K562 (cell line): ENCODE results near the gene TFF1. TPM values are rescaled to one million over a fixed set of nuclear protein-coding genes. Genes with fewer than 3 reads are reported as not detected.

Source experiments
- ATAC-seq: fragments of 200-7000 bp; cut with Tn5 transposase; 3 replicates; pipeline ENCODE4 v1.9.1; 2020; ENCODE audit warnings: moderate library complexity
- BruUV-seq: library from RNA; stranded (reverse); fragments of 400-500 nt; replicated peaks from 2 replicates; lab custom pipeline; 2021; lab: Mats Ljungman, UMichigan
- CTCF ChIA-PET: fragments of 300-600 bp; formaldehyde crosslinking; extraction: SDS; loops from one replicate; lab custom pipeline; 2021; ENCODE audit warnings: low intra/inter-chr PET ratio; lab: Yijun Ruan, JAX
- POLR2A ChIA-PET: fragments of 300-600, 350-650 bp; sonication (Branson Sonifier 250); formaldehyde crosslinking; extraction: SDS; loops from one replicate; lab custom pipeline; 2021; ENCODE audit warnings: antibody characterized with exemption, inconsistent platforms; lab: Yijun Ruan, JAX
- DNase-seq, 4 experiments: peaks; one replicate each; pipeline versions ENCODE4 v3.0.0 to v3.0.0-alpha.2; 2011 to 2018; ENCODE audit warnings: low spot score in 3 of 4, mixed read lengths in 3 of 4; ENCODE audit errors: extremely low read depth in 1 of 4
- FAIRE-seq: peaks from 2 replicates; lab custom pipeline; 2011; peaks lifted over from hg19 to GRCh38; lab: Jason Lieb, UNC
- H2AFZ ChIP-seq: 2 replicates; pipeline ENCODE4 v1.6.0; 2011; ENCODE audit warnings: low read depth, low read length, control low read depth, inconsistent platforms
- H3K27ac ChIP-seq: fragments of 200-600 bp; 3 replicates; pipeline ENCODE4 v1.8.0; 2011; ENCODE audit warnings: low read depth, mild to moderate bottlenecking, control low read depth, inconsistent platforms, low read length, moderate library complexity, mixed read lengths; ENCODE audit errors: extremely low read depth
- H3K27me3 ChIP-seq, 2 experiments: fragments of 300-600 bp in 1 of 2; 2 replicates in 1 of 2; 3 replicates in 1 of 2; pipeline versions ENCODE4 v1.6.0 to v1.8.0; 2011; ENCODE audit warnings: inconsistent platforms in 2 of 2, low read length in 2 of 2, mild to moderate bottlenecking in 1 of 2, mixed read lengths in 1 of 2, moderate library complexity in 1 of 2; ENCODE audit not compliant: control insufficient read depth in 2 of 2, insufficient read depth in 2 of 2
- H3K36me3 ChIP-seq: fragments of 300-600 bp; 3 replicates; pipeline ENCODE4 v1.8.0; 2011; ENCODE audit warnings: mild to moderate bottlenecking, low read length, inconsistent platforms; ENCODE audit not compliant: control insufficient read depth, insufficient read depth
- H3K4me1 ChIP-seq, 2 experiments: fragments of 200-600 bp in 1 of 2; replicated peaks in 1 of 2; 2 replicates in 1 of 2; 3 replicates in 1 of 2; pipeline versions ENCODE4 v1.5.1 to v1.8.0; 2011; ENCODE audit warnings: inconsistent platforms in 2 of 2, low read length in 2 of 2, mild to moderate bottlenecking in 1 of 2, mixed read lengths in 1 of 2, moderate library complexity in 1 of 2; ENCODE audit not compliant: control insufficient read depth in 2 of 2, insufficient read depth in 2 of 2
- H3K4me2 ChIP-seq: 2 replicates; pipeline ENCODE4 v1.6.1; 2011; ENCODE audit warnings: low read length, control low read depth, inconsistent platforms, mixed read lengths; ENCODE audit not compliant: insufficient read depth
- H3K4me3 ChIP-seq: fragments of 200-600 bp; sonication (generic), shearing (Covaris generic); 2 replicates; pipeline ENCODE4 v1.5.1; 2016; ENCODE audit warnings: control low read depth, inconsistent platforms
- H3K79me2 ChIP-seq: fragments of 200-600 bp; 3 replicates; pipeline ENCODE4 v1.8.0; 2011; ENCODE audit warnings: low read length, inconsistent platforms; ENCODE audit not compliant: control insufficient read depth, insufficient read depth
- H3K9ac ChIP-seq, 2 experiments: 2 replicates each; pipeline versions ENCODE4 v1.6.0 to v1.6.1; 2011; ENCODE audit warnings: low read depth in 2 of 2, low read length in 2 of 2, control low read depth in 1 of 2, inconsistent platforms in 1 of 2, mild to moderate bottlenecking in 1 of 2, mixed read lengths in 1 of 2; ENCODE audit not compliant: insufficient read depth in 1 of 2
- H3K9me1 ChIP-seq: one replicate; pipeline ENCODE4 v1.6.0; 2011; ENCODE audit warnings: inconsistent platforms, mild to moderate bottlenecking, low read length, moderate library complexity; ENCODE audit not compliant: control insufficient read depth, insufficient read depth
- H3K9me3 ChIP-seq: replicated peaks from 2 replicates; pipeline ENCODE4 v1.5.1; 2011; ENCODE audit warnings: low read depth, low read length, inconsistent platforms; ENCODE audit not compliant: control insufficient read depth, insufficient read depth
- H4K20me1 ChIP-seq: replicated peaks from 2 replicates; pipeline ENCODE4 v1.6.1; 2011; ENCODE audit warnings: low read length, inconsistent platforms, mixed read lengths; ENCODE audit not compliant: control insufficient read depth, insufficient read depth
- BACH1 ChIP-seq: fragments of 200-800 bp; sonication (Bioruptor generic); IDR thresholded peaks from 2 replicates; pipeline ENCODE4 v1.6.1; 2016; ENCODE audit warnings: missing genetic modification characterization, missing compliant biosample characterization
- CREB1 ChIP-seq, 2 experiments: sonication (generic) in 1 of 2; formaldehyde crosslinking in 1 of 2; IDR thresholded peaks; 2 replicates each; pipeline versions ENCODE4 v1.6.1 to v1.8.0; 2012 to 2022; ENCODE audit warnings: inconsistent platforms in 1 of 2, mild to moderate bottlenecking in 1 of 2, missing genetic modification reagents in 1 of 2, moderate library complexity in 1 of 2
- ETS2 ChIP-seq: IDR thresholded peaks from 2 replicates; pipeline ENCODE4 v1.6.1; 2016; ENCODE audit warnings: borderline replicate concordance, missing genetic modification characterization, mild to moderate bottlenecking, moderate library complexity, missing compliant biosample characterization; ENCODE audit not compliant: poor library complexity, severe bottlenecking
- MEF2D ChIP-seq: conservative IDR thresholded peaks from 2 replicates; pipeline ENCODE4 v1.6.1; 2016; ENCODE audit warnings: low read depth, missing genetic modification characterization, missing compliant biosample characterization
- RAD51 ChIP-seq: fragments of 450-650 bp; IDR thresholded peaks from 2 replicates; pipeline ENCODE4 v1.7.1; 2016; ENCODE audit warnings: low read depth, mild to moderate bottlenecking, borderline replicate concordance
- SIRT6 ChIP-seq: IDR thresholded peaks from one replicate; pipeline ENCODE4 v1.6.1; 2012; ENCODE audit warnings: low read depth, mild to moderate bottlenecking, control low read depth, inconsistent platforms, low read length, moderate library complexity
- SRSF7 ChIP-seq: fragments of 200-400 bp; formaldehyde crosslinking; optimal IDR thresholded peaks from 2 replicates; pipeline ENCODE3; 2017; ENCODE audit warnings: mild to moderate bottlenecking, low read depth, low read length
- TSC22D4 ChIP-seq: fragments of 450-650 bp; IDR thresholded peaks from 2 replicates; pipeline ENCODE4 v1.6.1; 2016; ENCODE audit warnings: missing genetic modification characterization, missing biosample characterization, control low read depth
- ZNF140 ChIP-seq: fragments of 250-450 bp; sonication (Bioruptor Pico); IDR thresholded peaks from 2 replicates; pipeline ENCODE4 v1.8.0; 2021; ENCODE audit warnings: moderate library complexity, mild to moderate bottlenecking, inconsistent platforms
- ZNF76 ChIP-seq: fragments of 250-450 bp; sonication (Bioruptor Pico); IDR thresholded peaks from 2 replicates; pipeline ENCODE4 v1.4.0; 2020; ENCODE audit warnings: mild to moderate bottlenecking, moderate library complexity, borderline replicate concordance
- WGBS: fragments of 100-300 bp; shearing (Covaris generic); methylation state at CpG from one replicate; pipeline ENCODE4 v1.1.6; 2016; ENCODE audit warnings: low coverage, mixed read lengths; ENCODE audit not compliant: insufficient coverage; ENCODE audit errors: missing lambda C conversion rate; 5-methylcytosine and 5-hydroxymethylcytosine counted together
- in situ Hi-C: fragments of 300-500 bp; cut with MboI; formaldehyde crosslinking; loops from 4 replicates; pipeline ENCODE4 v1.15.0; 2018; ENCODE audit warnings: inconsistent platforms, mixed read lengths
- intact Hi-C: fragments of 100-400 bp; cut with micrococcal nuclease; formaldehyde crosslinking; loops from 2 replicates; pipeline ENCODE4 v1.14.2; 2022
- polyA plus RNA-seq, 8 experiments: library from polyadenylated mRNA; depleted of rRNA in 4 of 8; stranded (reverse) in 5 of 8; unstranded in 3 of 8; fragments of >200 nt; fragmentation: Nextera tagmentation in 2 of 8; fragmentation: Illumina TruSeq in 1 of 8; extraction: Ambion mirVana in 2 of 8; extraction: Trizol in 1 of 8; gene quantifications; 2 replicates each; pipeline versions ENCODE4 v1.2.1 to v1.2.3, GENCODE V29; 2011 to 2014; ENCODE audit warnings: inconsistent platforms in 1 of 8, missing spikeins in 1 of 8
- total RNA-seq, 7 experiments: library from RNA; depleted of rRNA in 6 of 7; stranded (reverse); fragments of >200 nt in 6 of 7; fragmentation: Illumina TruSeq in 2 of 7; extraction: Trizol in 2 of 7; gene quantifications; 2 replicates each; pipeline versions ENCODE4 v1.2.1 to v1.2.3, GENCODE V29; 2011 to 2021; ENCODE audit warnings: low replicate concordance in 1 of 7

Gene TFF1
- total and polyA plus RNA-seq, 9 of the 15 experiments (the other 6 are each of a cell fraction or from before 2014, with no cell fraction given): 0.31 TPM; not detected in 8

- ATAC-seq (no peak), FAIRE-seq (no peak)
- H3K4me3 ChIP-seq: no peak overlapping the region
- intact Hi-C loops (loop anchor here (10.0 kb wide), 1 partner anchor 170 kb away; no protein-coding TSS in a partner anchor), in situ Hi-C loops (no loop called here)
- H3K27me3 ChIP-seq: peaks cover 25 to 61% of the 10 kb centered on the region in 2 experiments
- H3K27ac ChIP-seq: no peak overlapping the region
- BruUV-seq: no TSS peak
- WGBS: 12% methylated on average over 13 of the region's 13 CpGs
- H3K9ac ChIP-seq: no peak overlapping the region
- no peaks in the 10 kb centered on the region for H3K79me2 ChIP-seq
- CTCF ChIA-PET: no interaction called here
- TF ChIP-seq ZNF76 (CRISPR knock-in tag): no peak
- TF ChIP-seq RAD51: no peak
- no peak for TF ChIP-seq MEF2D (tag)
- TF ChIP-seq SIRT6: no peak
- no peak for TF ChIP-seq ZNF140
- TF ChIP-seq ETS2: no peak
- TF ChIP-seq CREB1 (IDR thresholded peaks at IDR 0.05): no peak
- TF ChIP-seq CREB1 (CRISPR knock-in tag; IDR thresholded peaks at IDR 0.05): no peak
- TF ChIP-seq BACH1: no peak
- no peak for TF ChIP-seq TSC22D4 (tag)
- no peak for TF ChIP-seq SRSF7
- TF ChIP-seq, all 486 proteins: peak for 0
- Histone ChIP-seq H4K20me1 (0 out of 2 replicates have a peak, but pooled peaks cover 5% of the 10 kb centered on the region), H3K9me1 (no peaks in the 10 kb centered on the region), H2AFZ (no peak overlapping the region), H3K4me2 (no peak overlapping the region), H3K4me1 (peaks cover 3 to 7% of the 10 kb centered on the region in 2 experiments; a peak in 2 of 5 replicates), H3K36me3 (no peaks in the 10 kb centered on the region), H3K9me3 (no peaks in the 10 kb centered on the region)
- POLR2A ChIA-PET: no interaction called here
- DNase-seq: no peak
Measured at GRCh38 chr21:42364304-42364865, 1.9 kb downstream of the TFF1 start.
